Common myeloid progenitor, CD34-positive (primary cell): Measurements from ENCODE around the gene PLCH1.

ENCODE experiments used
- CTCF ChIA-PET: fragments of 350-600 bp; sonication (Branson Sonifier 250); formaldehyde crosslinking; loops from one replicate; lab custom pipeline; 2021; ENCODE audit warnings: antibody characterized with exemption; lab: Charles Lee
- POLR2A ChIA-PET: fragments of 350-600 bp; sonication (Branson Sonifier 250); formaldehyde crosslinking; loops from one replicate; lab custom pipeline; 2021; ENCODE audit warnings: antibody characterized with exemption; lab: Charles Lee
- DNase-seq, 3 donors: peaks; one replicate each; pipeline versions ENCODE4 v3.0.0 to v3.0.0-alpha.2; 2013
- H3K27ac ChIP-seq, 2 experiments: 1 replicate in 1 of 2; 2 replicates in 1 of 2; pipeline ENCODE4 v1.7.0; 2013; ENCODE audit warnings: inconsistent platforms in 2 of 2, low read length in 2 of 2, mild to moderate bottlenecking in 2 of 2, low read depth in 1 of 2, moderate library complexity in 1 of 2; ENCODE audit not compliant: severe bottlenecking in 2 of 2, insufficient read depth in 1 of 2, poor library complexity in 1 of 2
- H3K27me3 ChIP-seq, 5 experiments: replicated peaks in 2 of 5; 1 replicate in 3 of 5; 2 replicates in 2 of 5; pipeline versions ENCODE4 v1.6.1 to v1.7.0; 2013; ENCODE audit warnings: low read length in 4 of 5, mild to moderate bottlenecking in 2 of 5, moderate library complexity in 2 of 5, inconsistent platforms in 1 of 5; ENCODE audit not compliant: insufficient read depth in 5 of 5, control insufficient read depth in 4 of 5
- H3K36me3 ChIP-seq, 4 experiments: 1 replicate in 2 of 4; 2 replicates in 2 of 4; pipeline versions ENCODE4 v1.6.1 to v1.7.0; 2013; ENCODE audit warnings: low read length in 3 of 4, control low read depth in 1 of 4, mild to moderate bottlenecking in 1 of 4; ENCODE audit not compliant: control insufficient read depth in 4 of 4, insufficient read depth in 4 of 4
- H3K4me1 ChIP-seq, 4 experiments: 1 replicate in 3 of 4; 2 replicates in 1 of 4; pipeline versions ENCODE4 v1.6.1 to v1.7.1; 2013; ENCODE audit warnings: low read length in 3 of 4, mild to moderate bottlenecking in 3 of 4, control low read depth in 1 of 4, inconsistent platforms in 1 of 4, moderate library complexity in 1 of 4; ENCODE audit not compliant: control insufficient read depth in 4 of 4, insufficient read depth in 4 of 4; ENCODE audit errors: control extremely low read depth in 1 of 4
- H3K4me3 ChIP-seq, 7 experiments: 1 replicate in 4 of 7; 2 replicates in 3 of 7; pipeline versions ENCODE4 v1.5.1 to v1.7.0; 2013; ENCODE audit warnings: mild to moderate bottlenecking in 7 of 7, low read length in 6 of 7, moderate library complexity in 6 of 7, inconsistent platforms in 2 of 7, low read depth in 2 of 7, control low read depth in 1 of 7; ENCODE audit not compliant: insufficient read depth in 4 of 7, control insufficient read depth in 1 of 7; ENCODE audit errors: extremely low read depth in 1 of 7
- H3K9me3 ChIP-seq, 5 experiments: 1 replicate in 4 of 5; 2 replicates in 1 of 5; pipeline versions ENCODE4 v1.6.1 to v1.7.1; 2013; ENCODE audit warnings: low read length in 4 of 5, mild to moderate bottlenecking in 2 of 5, inconsistent platforms in 1 of 5, low read depth in 1 of 5, moderate library complexity in 1 of 5; ENCODE audit not compliant: control insufficient read depth in 4 of 5, insufficient read depth in 2 of 5; ENCODE audit errors: control extremely low read depth in 1 of 5
- WGBS: methylation state at CpG from one replicate; pipeline ENCODE4 v1.1.5; 2013; ENCODE audit not compliant: insufficient coverage; 5-methylcytosine and 5-hydroxymethylcytosine counted together

Gene PLCH1

GRCh38 chr3:155495387-155495786 is 249.5 kb downstream of the PLCH1 start:
- Histone ChIP-seq H3K27ac (no peak overlapping the region), H3K36me3 (peaks cover 0 to 41% (median 2%) of the 10 kb centered on the region in 4 experiments), H3K4me1 (peaks cover 7 to 14% (median 12%) of the 10 kb centered on the region in 4 experiments), H3K9me3 (no peaks in the 10 kb centered on the region), H3K4me3 (no peak overlapping the region), H3K27me3 (no peaks in the 10 kb centered on the region)
- ChIA-PET POLR2A (no interaction called here), CTCF (interaction anchor here (1.0 kb wide), 1 partner anchor 206 kb away, joined by 3 read pairs; no protein-coding TSS in a partner anchor)
- peak in 2 of 3 donors; percentile 9 to 33 for DNase-seq
- WGBS, result 94% methylated on average over 2 of the region's 4 CpGs

GRCh38 chr3:155494332-155494731 is 250.5 kb downstream of the PLCH1 start:
- Histone ChIP-seq H3K9me3 (no peaks in the 10 kb centered on the region), H3K36me3 (peaks cover 0 to 35% (median 1%) of the 10 kb centered on the region in 4 experiments), H3K27me3 (no peaks in the 10 kb centered on the region), H3K4me3 (peak overlapping the region in 2 of 7 experiments; percentile 14 to 20), H3K27ac (no peak overlapping the region), H3K4me1 (peaks cover 7 to 14% (median 12%) of the 10 kb centered on the region in 4 experiments)
- 0% methylated on average over 3 of the region's 5 CpGs for WGBS
- ChIA-PET POLR2A (interaction anchor here (0.6 kb wide), 1 partner anchor 198 kb away, joined by 3 read pairs; no protein-coding TSS in a partner anchor), CTCF (interaction anchor here (1.0 kb wide), 1 partner anchor 207 kb away, joined by 3 read pairs; no protein-coding TSS in a partner anchor)
- DNase-seq, result peak; percentile 29 to 82 (median 69)

- ChIA-PET CTCF (interaction anchor here (1.1 kb wide), 1 partner anchor 13 kb away, joined by 3 read pairs; no protein-coding TSS in a partner anchor), POLR2A (no interaction called here)
- no peaks in the 10 kb centered on the region for H3K9me3 ChIP-seq
- H3K4me1 ChIP-seq, result peaks cover 7 to 14% (median 12%) of the 10 kb centered on the region in 4 experiments
- no peaks in the 10 kb centered on the region for H3K27me3 ChIP-seq
- DNase-seq, result no peak
- peaks cover 0 to 28% (median under 1%) of the 10 kb centered on the region in 4 experiments for H3K36me3 ChIP-seq
- 100% methylated on average over 1 of the region's 1 CpG for WGBS
- no peak overlapping the region for H3K27ac ChIP-seq
- no peak overlapping the region for H3K4me3 ChIP-seq
These were observed 252.0 kb downstream of the PLCH1 start for GRCh38 chr3:155492841-155493240.

- Histone ChIP-seq H3K27me3 (no peaks in the 10 kb centered on the region), H3K4me1 (peaks cover 7 to 14% (median 12%) of the 10 kb centered on the region in 4 experiments), H3K36me3 (peaks cover 0 to 30% (median 0%) of the 10 kb centered on the region in 4 experiments), H3K27ac (no peak overlapping the region), H3K4me3 (no peak overlapping the region), H3K9me3 (no peaks in the 10 kb centered on the region)
- WGBS, result 97% methylated on average over 3 of the region's 3 CpGs
- ChIA-PET CTCF (interaction anchor here (1.0 to 1.1 kb wide), 2 partner anchors 12 to 210 kb away, joined by 3 read pairs; no protein-coding TSS in a partner anchor), POLR2A (no interaction called here)
- no peak for DNase-seq
These were observed 253.2 kb downstream of the PLCH1 start for GRCh38 chr3:155491696-155492095.

GRCh38 chr3:155488671-155489070 is 256.2 kb downstream of the PLCH1 start:
- POLR2A ChIA-PET, result no interaction called here
- H3K27me3 ChIP-seq, result no peaks in the 10 kb centered on the region
- CTCF ChIA-PET, result no interaction called here
- no peak overlapping the region for H3K4me3 ChIP-seq
- 100% methylated on average over 4 of the region's 5 CpGs for WGBS
- H3K4me1 ChIP-seq, result peaks cover 0 to 3% (median 3%) of the 10 kb centered on the region in 4 experiments
- DNase-seq, result no peak
- H3K36me3 ChIP-seq, result peaks cover 0 to 46% (median 2%) of the 10 kb centered on the region in 4 experiments
- no peaks in the 10 kb centered on the region for H3K9me3 ChIP-seq
- H3K27ac ChIP-seq, result no peak overlapping the region

- ChIA-PET POLR2A (no interaction called here), CTCF (interaction anchor here (1.0 kb wide), 1 partner anchor 51 kb away, joined by 3 read pairs; no protein-coding TSS in a partner anchor)
- WGBS, result no CpG with 5 or more reads among the region's 1 CpG
These were observed 259.0 kb downstream of the PLCH1 start for GRCh38 chr3:155485897-155486296.

GRCh38 chr3:155481591-155481990 is 263.3 kb downstream of the PLCH1 start:
- Histone ChIP-seq H3K27me3 (no peaks in the 10 kb centered on the region), H3K4me3 (no peak overlapping the region), H3K9me3 (peaks cover 0 to 6% (median 0%) of the 10 kb centered on the region in 5 experiments), H3K36me3 (peaks cover 2 to 29% (median 3%) of the 10 kb centered on the region in 4 experiments), H3K4me1 (no peaks in the 10 kb centered on the region), H3K27ac (no peak overlapping the region)
- ChIA-PET CTCF (interaction anchor here (0.5 kb wide), 1 partner anchor 113 kb away, joined by 3 read pairs; no protein-coding TSS in a partner anchor), POLR2A (no interaction called here)
- 86% methylated on average over 2 of the region's 2 CpGs for WGBS
- no peak for DNase-seq

More at GRCh38 chr3:155485897-155486296, 259.0 kb downstream of the PLCH1 start:
- Histone ChIP-seq H3K27ac (no peak overlapping the region), H3K4me1 (no peaks in the 10 kb centered on the region), H3K9me3 (no peaks in the 10 kb centered on the region), H3K27me3 (no peaks in the 10 kb centered on the region), H3K4me3 (no peak overlapping the region), H3K36me3 (peaks cover 2 to 36% (median 3%) of the 10 kb centered on the region in 4 experiments)
- DNase-seq, result no peak
